Measurements from ENCODE around the gene TTC9C.
A peak's percentile ranks its signal among the peaks of the same experiment; 100 is the strongest.
"Not testable (repeated sequence)": the region's sequence is repeated elsewhere in the genome, so short reads cannot be mapped to it uniquely, and the experiment has no call there.

Gene TTC9C

GRCh38 chr11:62709247-62710000 is 18.9 kb upstream of the TTC9C start:
- peak; percentile 96 for DNase-seq (ENCODE audit: low spot score)

GRCh38 chr11:62710001-62710345 is 18.3 kb upstream of the TTC9C start:
- DNase-seq (ENCODE audit: low spot score) = no peak

DNA sequence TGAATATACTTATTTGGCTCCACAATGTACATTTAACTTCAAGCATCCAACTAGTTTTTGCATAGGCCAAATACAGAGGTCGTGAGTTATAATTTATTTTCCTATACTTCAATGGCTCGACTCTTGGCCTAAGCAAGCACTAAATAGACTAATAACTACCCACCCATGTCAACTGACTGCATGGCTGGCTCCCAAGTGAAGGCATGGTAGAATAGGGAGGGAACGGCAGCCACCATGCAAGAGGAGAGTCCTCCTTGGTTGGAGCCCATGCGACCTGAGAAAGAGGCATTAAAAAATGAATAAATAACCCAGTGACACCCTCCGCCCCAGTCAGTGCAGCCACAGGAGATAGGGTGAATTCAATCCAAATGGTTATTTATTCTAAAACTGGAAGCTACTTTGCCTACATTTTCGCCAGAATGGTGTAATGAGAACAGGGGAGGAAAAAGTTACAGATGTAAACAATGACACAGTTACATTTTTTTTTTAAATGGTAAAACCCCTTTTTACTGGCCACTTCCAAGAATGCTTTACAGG is 15.9 kb upstream of the TTC9C start:
- no peak for DNase-seq (ENCODE audit: low spot score)

DNA sequence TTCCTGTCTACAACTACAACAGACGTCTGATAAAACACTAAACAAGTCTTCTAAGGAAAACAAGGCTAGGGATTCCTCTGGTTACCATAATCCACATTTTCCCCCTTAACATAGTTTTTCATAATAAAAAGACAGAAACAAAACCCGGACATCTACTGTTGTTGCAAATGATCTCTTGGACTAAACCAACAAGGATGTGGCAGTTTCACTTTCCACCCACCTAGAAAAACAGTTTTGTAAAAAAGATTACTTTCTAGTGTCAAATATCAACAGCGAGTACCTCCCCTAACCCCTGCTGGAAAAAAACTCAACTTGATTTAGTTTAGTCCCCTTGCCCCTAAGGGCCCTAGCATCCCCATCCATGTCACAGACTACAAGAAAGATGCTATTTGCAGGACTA is 15.4 kb upstream of the TTC9C start:
- no peak for DNase-seq (ENCODE audit: low spot score)

GRCh38 chr11:62713343-62713742 is 14.9 kb upstream of the TTC9C start:
- no peak for DNase-seq (ENCODE audit: low spot score)

- DNase-seq (ENCODE audit: low spot score) = no peak
Observed at GRCh38 chr11:62715150-62716130, 12.8 kb upstream of the TTC9C start.

DNA sequence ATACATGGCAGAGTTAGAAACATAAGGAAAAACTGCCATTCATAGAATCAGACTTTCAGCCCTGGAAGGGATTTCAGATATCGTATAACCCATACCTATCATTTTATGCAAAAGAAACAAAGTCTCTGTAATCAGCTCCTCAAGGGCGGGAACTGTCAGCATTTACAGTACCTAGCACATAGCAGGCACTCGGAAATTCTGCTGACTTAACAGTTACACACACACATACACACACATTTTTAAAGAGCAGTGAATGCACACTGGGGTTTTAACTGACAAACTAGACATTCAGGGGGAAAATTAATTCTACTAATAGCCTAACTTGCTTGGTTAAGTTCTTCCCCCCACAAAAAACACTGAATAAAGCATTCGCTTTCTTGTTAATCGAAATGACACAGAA is 12.1 kb upstream of the TTC9C start:
- no peak for DNase-seq (ENCODE audit: low spot score)

- no peak for DNase-seq (ENCODE audit: low spot score)
Observed at GRCh38 chr11:62716816-62717215, 11.5 kb upstream of the TTC9C start.

- no peak for DNase-seq (ENCODE audit: low spot score)
Observed at GRCh38 chr11:62719302-62719978, 8.8 kb upstream of the TTC9C start.

DNA sequence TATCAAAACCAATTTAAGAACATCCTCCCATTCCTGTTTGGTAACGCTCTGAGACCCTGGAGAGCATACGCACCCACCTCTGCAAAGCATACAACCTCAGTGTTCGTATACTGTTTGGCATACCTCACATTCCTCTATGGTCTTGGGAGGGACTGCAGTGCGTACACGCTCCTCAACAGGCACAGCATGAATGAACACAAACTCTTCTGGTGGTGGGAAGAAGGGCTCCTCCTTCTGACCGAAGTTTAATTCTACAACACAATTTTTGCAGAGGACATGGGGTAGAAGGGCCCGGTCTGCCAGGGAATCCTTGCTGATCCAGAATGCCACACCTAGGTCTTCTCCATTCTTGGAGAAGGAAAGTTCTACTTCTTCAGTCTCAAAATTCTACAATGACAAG is 6.3 kb upstream of the TTC9C start:
- no peak for DNase-seq (ENCODE audit: low spot score)

DNA sequence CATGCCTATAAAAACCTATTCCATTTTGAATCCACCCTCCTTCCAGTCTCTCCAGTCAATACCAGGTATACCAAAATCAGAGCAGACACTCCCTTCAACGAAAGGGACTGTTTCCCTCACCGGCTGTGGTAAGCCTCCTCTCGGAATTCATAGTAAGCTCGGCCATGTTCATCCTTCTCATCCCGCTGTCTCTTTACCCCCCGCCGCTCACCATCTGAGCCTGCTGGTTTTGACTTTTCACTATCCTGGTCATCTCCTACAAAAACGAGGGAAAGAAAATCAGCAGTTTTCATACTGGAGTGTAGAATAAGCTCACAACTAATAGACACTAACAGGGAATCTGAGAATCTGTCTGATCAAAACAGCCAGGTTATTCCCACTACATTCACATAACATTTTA is 4.1 kb upstream of the TTC9C start:
- DNase-seq (ENCODE audit: low spot score) = no peak

- no peak for DNase-seq (ENCODE audit: low spot score)
Observed at GRCh38 chr11:62725646-62726045, 2.6 kb upstream of the TTC9C start.

DNA sequence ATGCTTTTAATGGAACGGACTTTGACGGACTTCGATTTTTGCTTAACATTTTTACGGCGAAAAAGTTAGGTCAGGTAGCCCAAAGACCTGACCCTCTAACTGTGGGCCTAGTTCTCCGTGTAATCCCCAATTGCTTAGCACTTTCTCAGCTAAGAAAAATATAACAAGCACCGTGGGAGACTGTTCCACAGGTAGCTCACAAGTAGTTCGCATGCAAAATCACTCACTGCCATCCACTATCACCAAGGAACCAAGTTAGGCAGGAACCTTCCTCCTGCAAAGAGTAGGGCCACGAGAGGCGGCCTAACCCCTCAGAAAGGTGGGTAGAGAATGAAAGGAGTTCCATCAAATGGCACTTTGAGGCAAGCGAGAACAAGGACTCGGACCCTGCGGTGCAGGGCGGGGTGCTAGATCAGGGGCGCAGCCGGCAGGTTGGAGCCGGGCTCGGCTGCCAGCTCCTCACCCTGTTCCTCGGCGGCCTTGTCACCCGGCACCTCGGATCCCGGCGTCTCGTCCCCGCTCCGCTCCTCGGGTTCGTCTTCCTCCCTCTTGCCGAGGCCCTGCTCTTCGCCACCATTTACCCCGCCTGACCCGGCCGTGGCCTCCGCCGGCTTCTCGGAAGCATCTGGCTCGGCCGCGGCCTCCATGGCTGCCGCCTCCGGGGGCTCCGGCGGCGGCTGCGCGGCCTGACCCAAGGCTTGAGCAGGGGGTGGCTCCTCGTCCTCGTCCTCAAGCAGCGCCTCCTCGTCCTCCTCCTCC is 2.0 kb upstream of the TTC9C start:
- peak; percentile 18 for DNase-seq (ENCODE audit: low spot score)

DNA sequence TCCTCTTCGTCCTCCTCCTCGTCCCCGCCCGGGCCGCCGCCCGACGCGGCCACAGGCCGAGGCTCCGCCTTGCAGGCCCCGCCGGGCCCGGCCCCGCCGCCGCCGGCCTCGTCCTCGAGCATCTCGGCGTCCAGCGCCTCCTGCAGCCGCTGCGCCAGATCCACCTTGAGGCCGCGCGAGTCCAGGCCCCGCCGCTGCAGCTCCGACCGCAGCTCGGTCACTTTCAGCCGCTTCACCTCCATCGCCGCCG is 1.4 kb upstream of the TTC9C start:
- DNase-seq (ENCODE audit: low spot score) = no peak

DNA sequence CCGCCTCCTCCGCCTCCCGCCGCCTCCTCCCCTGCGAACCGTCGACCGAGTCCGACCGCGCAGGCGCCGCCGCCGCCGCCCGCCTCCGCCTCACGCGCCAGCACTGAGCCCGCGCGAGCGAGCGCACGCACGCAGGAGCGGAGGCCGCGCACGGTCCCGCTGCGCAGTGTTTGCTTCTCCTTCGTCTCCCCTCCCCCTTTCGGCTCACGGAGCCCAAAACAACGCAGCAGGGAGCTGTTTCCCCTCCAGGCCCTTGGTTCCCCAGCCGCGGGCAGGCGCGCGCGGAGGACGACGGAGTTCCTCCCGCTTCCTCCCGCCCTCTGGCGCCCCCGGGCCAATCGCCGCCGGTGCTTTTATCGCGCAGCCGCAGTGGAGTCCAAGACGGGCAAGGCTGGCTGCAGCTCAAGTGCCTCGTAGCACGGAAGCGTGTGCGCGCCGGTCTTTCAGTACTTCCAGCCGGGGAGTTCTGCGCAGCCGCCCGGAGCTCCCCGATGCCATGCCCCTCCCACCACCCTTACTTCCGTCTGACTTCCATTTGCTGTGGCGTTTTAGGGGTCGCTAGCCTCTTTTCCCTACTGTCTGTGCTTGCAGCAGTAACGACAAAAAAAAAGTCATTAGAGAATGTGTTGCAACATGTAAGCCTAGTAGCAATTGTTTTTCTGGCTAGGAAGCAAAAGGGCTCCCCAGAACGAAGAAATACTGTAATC is 968 bp upstream of the TTC9C start, which contains the start of gene HNRNPUL2:
Gene HNRNPUL2 (minus strand): TSS at position 293 of the 707 bp plus-strand sequence. CDS start 301 bp downstream, outside the sequence.
- peak; percentile 99 for DNase-seq (ENCODE audit: low spot score)

DNA sequence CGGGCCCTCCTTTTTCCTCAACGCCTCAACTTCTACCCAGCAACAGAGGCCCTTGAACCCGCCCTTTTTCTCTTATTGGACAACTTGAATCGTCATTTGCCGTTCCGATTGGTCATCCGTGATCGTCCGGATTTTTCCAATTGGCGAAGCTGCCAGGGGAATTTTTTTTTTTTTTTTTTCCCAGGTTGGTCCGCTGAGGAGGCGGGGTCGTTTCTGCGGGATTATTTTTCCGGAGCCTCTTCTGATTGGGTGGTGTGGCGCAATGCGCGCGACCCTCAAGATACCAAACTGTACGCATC is 465 bp upstream of the TTC9C start:
- peak; percentile 99 for DNase-seq (ENCODE audit: low spot score)

- not testable (repeated sequence) for DNase-seq (ENCODE audit: low spot score)
Observed at GRCh38 chr11:62730076-62730475, 1.8 kb downstream of the TTC9C start.

- peak; percentile 45 for DNase-seq (ENCODE audit: low spot score)
Observed at GRCh38 chr11:62732830-62733229, 4.5 kb downstream of the TTC9C start.

GRCh38 chr11:62737196-62737595 is 8.9 kb downstream of the TTC9C start:
- no peak for DNase-seq (ENCODE audit: low spot score)

DNA sequence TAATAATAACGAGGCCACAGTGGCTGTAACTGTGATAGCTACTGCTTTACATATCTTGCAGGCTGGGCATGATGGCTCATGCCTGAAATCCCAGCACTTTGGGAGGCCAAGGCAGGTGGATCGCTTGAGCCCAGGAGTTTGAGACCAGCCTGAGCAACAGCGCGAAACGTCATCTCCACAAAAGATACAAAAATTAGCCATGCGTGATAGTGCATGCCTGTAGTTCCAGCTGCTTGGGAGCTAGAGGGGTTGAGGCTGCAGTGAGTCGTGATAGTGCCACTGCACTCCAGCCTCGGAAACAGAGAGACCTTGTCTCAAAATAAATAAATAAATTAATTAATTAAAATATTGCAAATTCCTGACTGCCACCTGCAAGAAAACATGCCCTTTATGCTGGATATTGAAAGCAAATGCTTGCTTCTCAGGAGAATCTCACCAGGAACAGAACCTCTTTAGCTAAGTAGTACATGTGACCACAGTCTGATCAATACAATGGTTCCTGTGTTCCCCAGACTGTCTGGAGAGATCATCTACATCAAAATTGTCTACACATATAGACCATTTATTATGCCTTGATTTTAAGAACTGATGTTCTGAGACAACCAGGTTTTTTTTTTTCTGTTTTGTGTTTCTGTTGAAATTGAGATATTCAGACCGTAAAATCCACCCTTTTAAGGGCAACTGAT is 19.3 kb downstream of the TTC9C start:
- DNase-seq (ENCODE audit: low spot score) = no peak
